ENCODE data around the gene MAGEA12. TPM values are rescaled to one million over a fixed set of nuclear protein-coding genes. Genes with fewer than 3 reads are reported as not detected.
A peak's percentile ranks its signal among the peaks of the same experiment; 100 is the strongest.

Gene MAGEA12
- total and polyA plus RNA-seq, 9 of the 15 experiments (the other 6 are each of a cell fraction or from before 2014, with no cell fraction given): 53.4 to 101 (median 80.4) TPM

- TF ChIP-seq AFF1 (IDR thresholded peaks at IDR 0.05; ENCODE audit: low read depth in 1 of 2, partially characterized antibody in 2 of 2) (no peak), PHF20 (IDR thresholded peaks at IDR 0.05; ENCODE audit: partially characterized antibody) (peak; percentile 58), ZNF133 (CRISPR knock-in tag; IDR thresholded peaks at IDR 0.05) (no peak), SIN3A (IDR thresholded peaks at IDR 0.05; ENCODE audit: borderline replicate concordance in 2 of 2, control insufficient read depth in 1 of 2, low read depth in 2 of 2, low read length in 2 of 2) (no peak), FOXP4 (CRISPR knock-in tag; IDR thresholded peaks at IDR 0.05; ENCODE audit: borderline replicate concordance) (no peak), POLR3G (IDR thresholded peaks at IDR 0.05; ENCODE audit: extremely low read depth, insufficient read length, insufficient replicate concordance) (no peak), MGA (IDR thresholded peaks at IDR 0.05) (no peak), PTRF (tag; IDR thresholded peaks at IDR 0.05) (no peak)
Observed at GRCh38 chrX:152733261-152733975, at the start of gene MAGEA12, which contains the start of gene CSAG1 (continued).
